ENCODE results near the gene DYNLT2.

Gene DYNLT2

GRCh38 chr6:169778646-169779045 lies 27.3 kb upstream of the DYNLT2 start:
- H4K91ac ChIP-seq (ENCODE audit: low read depth, low read length, poor library complexity) = no peak overlapping the region
- no peak overlapping the region for H3K27ac ChIP-seq (replicated peaks; ENCODE audit: low read length)
- H3K18ac ChIP-seq (ENCODE audit: low read length) = no peak overlapping the region
- H2BK12ac ChIP-seq (ENCODE audit: low read length) = no peak overlapping the region
- no peak overlapping the region for H4K8ac ChIP-seq (ENCODE audit: low read depth, low read length)
- H3K4me1 ChIP-seq (ENCODE audit: control insufficient read depth in 2 of 2, insufficient read depth in 1 of 2, low read depth in 1 of 2, low read length in 2 of 2) = no peaks in the 10 kb centered on the region
- peaks cover 4% of the 10 kb centered on the region for H3K79me1 ChIP-seq (ENCODE audit: low read depth, low read length)
- no peak overlapping the region for H2AK5ac ChIP-seq (ENCODE audit: low read depth, low read length)
- no peak overlapping the region for H2AFZ ChIP-seq (ENCODE audit: low read length)
- DNase-seq (ENCODE audit: low spot score) = no peak
- no peak overlapping the region for H3K23ac ChIP-seq (ENCODE audit: low read depth, low read length, poor library complexity)
- no peak overlapping the region for H2BK5ac ChIP-seq (ENCODE audit: low read length)
- H3K4ac ChIP-seq (ENCODE audit: low read length) = no peak overlapping the region
- H3K4me2 ChIP-seq (ENCODE audit: insufficient read depth, low read length, poor library complexity, severe bottlenecking) = no peak overlapping the region
- no peaks in the 10 kb centered on the region for H3K27me3 ChIP-seq (ENCODE audit: control insufficient read depth in 3 of 3, insufficient read depth in 3 of 3, low read depth in 1 of 3, low read length in 3 of 3)
- H3K4me3 ChIP-seq (ENCODE audit: low read length in 2 of 2) = no peak overlapping the region
- H3K9ac ChIP-seq (ENCODE audit: low read depth, low read length, poor library complexity) = no peak overlapping the region
- no CpG with 5 or more reads among the region's 12 CpGs for WGBS, 2 donors (ENCODE audit: extremely low coverage in 2 of 2, insufficient read length in 2 of 2, insufficient replicate concordance in 1 of 2)
- peaks cover 7 to 60% of the 10 kb centered on the region in 2 donors for H3K36me3 ChIP-seq (replicated peaks in 1 of 2; ENCODE audit: control insufficient read depth in 2 of 2, insufficient read depth in 2 of 2, low read length in 2 of 2)
- H2BK120ac ChIP-seq (ENCODE audit: low read depth, low read length) = no peak overlapping the region
- no peak overlapping the region for H2BK15ac ChIP-seq (ENCODE audit: low read length)
- H3K9me3 ChIP-seq (replicated peaks in 1 of 2; ENCODE audit: control insufficient read depth in 2 of 2, insufficient read depth in 1 of 2, low read depth in 1 of 2, low read length in 2 of 2) = peaks cover 0 to 4% of the 10 kb centered on the region in 2 donors
- no peak overlapping the region for H3K14ac ChIP-seq (ENCODE audit: low read length)

GRCh38 chr6:169777896-169778295 lies 26.5 kb upstream of the DYNLT2 start:
- Histone ChIP-seq H2BK120ac (ENCODE audit: low read depth, low read length) (no peak overlapping the region), H2AK5ac (ENCODE audit: low read depth, low read length) (no peak overlapping the region), H2AFZ (ENCODE audit: low read length) (no peak overlapping the region), H4K8ac (ENCODE audit: low read depth, low read length) (no peak overlapping the region), H3K18ac (ENCODE audit: low read length) (no peak overlapping the region), H2BK5ac (ENCODE audit: low read length) (no peak overlapping the region), H3K4me1 (ENCODE audit: control insufficient read depth in 2 of 2, insufficient read depth in 1 of 2, low read depth in 1 of 2, low read length in 2 of 2) (no peaks in the 10 kb centered on the region), H3K23ac (ENCODE audit: low read depth, low read length, poor library complexity) (no peak overlapping the region), H3K9me3 (replicated peaks in 1 of 2; ENCODE audit: control insufficient read depth in 2 of 2, insufficient read depth in 1 of 2, low read depth in 1 of 2, low read length in 2 of 2) (peaks cover 0 to 4% of the 10 kb centered on the region in 2 donors), H4K91ac (ENCODE audit: low read depth, low read length, poor library complexity) (no peak overlapping the region), H3K79me1 (ENCODE audit: low read depth, low read length) (peaks cover 4% of the 10 kb centered on the region), H3K9ac (ENCODE audit: low read depth, low read length, poor library complexity) (no peak overlapping the region), H2BK12ac (ENCODE audit: low read length) (peak overlapping the region; percentile 30), H3K36me3 (replicated peaks in 1 of 2; ENCODE audit: control insufficient read depth in 2 of 2, insufficient read depth in 2 of 2, low read length in 2 of 2) (peaks cover 7 to 66% of the 10 kb centered on the region in 2 donors), H3K4me3 (ENCODE audit: low read length in 2 of 2) (no peak overlapping the region), H3K4ac (ENCODE audit: low read length) (no peak overlapping the region), H2BK15ac (ENCODE audit: low read length) (no peak overlapping the region), H3K14ac (ENCODE audit: low read length) (no peak overlapping the region), H3K27me3 (ENCODE audit: control insufficient read depth in 3 of 3, insufficient read depth in 3 of 3, low read depth in 1 of 3, low read length in 3 of 3) (no peaks in the 10 kb centered on the region), H3K27ac (replicated peaks; ENCODE audit: low read length) (no peak overlapping the region), H3K4me2 (ENCODE audit: insufficient read depth, low read length, poor library complexity, severe bottlenecking) (no peak overlapping the region)
- DNase-seq (ENCODE audit: low spot score) = no peak
- WGBS, 2 donors (ENCODE audit: extremely low coverage in 2 of 2, insufficient read length in 2 of 2, insufficient replicate concordance in 1 of 2) = no CpG with 5 or more reads among the region's 12 CpGs

DNA sequence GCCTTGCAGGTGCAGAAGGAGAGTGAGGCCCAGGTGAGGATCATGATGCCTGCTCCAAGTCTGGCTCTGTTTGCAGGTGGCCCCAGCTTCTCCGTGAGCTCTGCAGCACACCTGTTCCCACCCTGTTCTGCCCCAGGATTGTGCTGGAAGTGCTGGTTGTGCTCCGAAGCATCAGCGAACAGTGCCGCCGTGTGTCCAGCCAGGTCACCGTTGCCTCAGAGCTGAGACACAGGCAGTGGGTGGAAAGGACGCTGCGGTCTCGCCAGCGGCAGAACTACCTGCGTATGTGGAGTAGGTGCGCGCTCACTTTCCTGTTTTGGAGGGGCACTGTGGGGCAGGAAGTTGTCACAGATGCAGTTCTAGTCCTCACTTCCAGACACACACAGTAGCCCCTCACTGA lies 25.0 kb upstream of the DYNLT2 start:
- Histone ChIP-seq H3K9me3 (replicated peaks in 1 of 2; ENCODE audit: control insufficient read depth in 2 of 2, insufficient read depth in 1 of 2, low read depth in 1 of 2, low read length in 2 of 2) (peaks cover 0 to 2% of the 10 kb centered on the region in 2 donors), H4K8ac (ENCODE audit: low read depth, low read length) (no peak overlapping the region), H3K18ac (ENCODE audit: low read length) (peak overlapping the region; percentile 16), H2BK15ac (ENCODE audit: low read length) (no peak overlapping the region), H2BK120ac (ENCODE audit: low read depth, low read length) (no peak overlapping the region), H2BK5ac (ENCODE audit: low read length) (no peak overlapping the region), H2BK12ac (ENCODE audit: low read length) (no peak overlapping the region), H3K27ac (replicated peaks; ENCODE audit: low read length) (no peak overlapping the region), H3K79me1 (ENCODE audit: low read depth, low read length) (peaks cover 4% of the 10 kb centered on the region), H3K4ac (ENCODE audit: low read length) (no peak overlapping the region), H3K14ac (ENCODE audit: low read length) (no peak overlapping the region), H3K9ac (ENCODE audit: low read depth, low read length, poor library complexity) (peak overlapping the region; percentile 34), H3K4me3 (ENCODE audit: low read length in 2 of 2) (no peak overlapping the region), H3K4me2 (ENCODE audit: insufficient read depth, low read length, poor library complexity, severe bottlenecking) (no peak overlapping the region), H3K4me1 (ENCODE audit: control insufficient read depth in 2 of 2, insufficient read depth in 1 of 2, low read depth in 1 of 2, low read length in 2 of 2) (no peaks in the 10 kb centered on the region), H2AK5ac (ENCODE audit: low read depth, low read length) (no peak overlapping the region), H3K36me3 (replicated peaks in 1 of 2; ENCODE audit: control insufficient read depth in 2 of 2, insufficient read depth in 2 of 2, low read length in 2 of 2) (peaks cover 7 to 73% of the 10 kb centered on the region in 2 donors), H3K27me3 (ENCODE audit: control insufficient read depth in 3 of 3, insufficient read depth in 3 of 3, low read depth in 1 of 3, low read length in 3 of 3) (no peaks in the 10 kb centered on the region), H2AFZ (ENCODE audit: low read length) (no peak overlapping the region), H4K91ac (ENCODE audit: low read depth, low read length, poor library complexity) (no peak overlapping the region), H3K23ac (ENCODE audit: low read depth, low read length, poor library complexity) (no peak overlapping the region)
- WGBS, 2 donors (ENCODE audit: extremely low coverage in 2 of 2, insufficient read length in 2 of 2, insufficient replicate concordance in 1 of 2) = no CpG with 5 or more reads among the region's 13 CpGs
- no peak for DNase-seq (ENCODE audit: low spot score)

DNA sequence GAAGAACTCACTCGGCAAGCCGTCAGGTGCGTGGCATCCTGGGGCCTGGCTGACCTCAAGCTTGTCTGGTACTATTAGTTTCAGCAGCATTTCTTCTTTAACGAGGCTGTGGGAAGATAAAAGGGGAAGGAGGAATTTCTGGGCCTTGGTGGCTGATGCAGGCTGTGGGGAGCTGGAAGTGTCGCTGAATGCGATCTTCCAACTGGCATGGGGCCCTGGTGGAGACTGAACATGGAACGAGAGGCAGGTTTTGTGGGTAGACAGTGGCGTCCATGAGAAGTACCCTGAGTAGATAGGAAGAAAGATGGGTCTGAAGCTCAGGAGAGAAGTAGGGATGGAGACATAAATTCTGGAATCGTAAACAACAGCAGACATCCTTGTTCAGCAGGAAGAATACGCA lies 23.9 kb upstream of the DYNLT2 start:
- Histone ChIP-seq H4K91ac (ENCODE audit: low read depth, low read length, poor library complexity) (no peak overlapping the region), H3K18ac (ENCODE audit: low read length) (no peak overlapping the region), H3K4me2 (ENCODE audit: insufficient read depth, low read length, poor library complexity, severe bottlenecking) (no peak overlapping the region), H3K23ac (ENCODE audit: low read depth, low read length, poor library complexity) (no peak overlapping the region), H3K14ac (ENCODE audit: low read length) (no peak overlapping the region), H3K36me3 (replicated peaks in 1 of 2; ENCODE audit: control insufficient read depth in 2 of 2, insufficient read depth in 2 of 2, low read length in 2 of 2) (peaks cover 7 to 67% of the 10 kb centered on the region in 2 donors), H2AFZ (ENCODE audit: low read length) (no peak overlapping the region), H3K4me1 (ENCODE audit: control insufficient read depth in 2 of 2, insufficient read depth in 1 of 2, low read depth in 1 of 2, low read length in 2 of 2) (no peaks in the 10 kb centered on the region), H3K9ac (ENCODE audit: low read depth, low read length, poor library complexity) (no peak overlapping the region), H3K9me3 (replicated peaks in 1 of 2; ENCODE audit: control insufficient read depth in 2 of 2, insufficient read depth in 1 of 2, low read depth in 1 of 2, low read length in 2 of 2) (no peaks in the 10 kb centered on the region), H3K27ac (replicated peaks; ENCODE audit: low read length) (no peak overlapping the region), H3K79me1 (ENCODE audit: low read depth, low read length) (peaks cover 4% of the 10 kb centered on the region), H3K4me3 (ENCODE audit: low read length in 2 of 2) (no peak overlapping the region), H2AK5ac (ENCODE audit: low read depth, low read length) (no peak overlapping the region), H2BK12ac (ENCODE audit: low read length) (no peak overlapping the region), H3K4ac (ENCODE audit: low read length) (no peak overlapping the region), H3K27me3 (ENCODE audit: control insufficient read depth in 3 of 3, insufficient read depth in 3 of 3, low read depth in 1 of 3, low read length in 3 of 3) (no peaks in the 10 kb centered on the region), H2BK120ac (ENCODE audit: low read depth, low read length) (no peak overlapping the region), H4K8ac (ENCODE audit: low read depth, low read length) (no peak overlapping the region), H2BK15ac (ENCODE audit: low read length) (no peak overlapping the region), H2BK5ac (ENCODE audit: low read length) (no peak overlapping the region)
- no CpG with 5 or more reads among the region's 10 CpGs for WGBS, 2 donors (ENCODE audit: extremely low coverage in 2 of 2, insufficient read length in 2 of 2, insufficient replicate concordance in 1 of 2)
- DNase-seq (ENCODE audit: low spot score) = no peak

All from neuronal stem cell (in vitro differentiated cells).